K562 (cell line): ENCODE data around the gene DENR.
"Not testable (repeated sequence)": the region's sequence is repeated elsewhere in the genome, so short reads cannot be mapped to it uniquely, and the experiment has no call there.

Experiments used
- ADNP ChIP-seq: fragments of 200-800 bp; sonication (Bioruptor generic); IDR thresholded peaks from 2 replicates; pipeline ENCODE4 v1.6.1; 2016; ENCODE audit warnings: missing genetic modification characterization, missing compliant biosample characterization
- CTBP1 ChIP-seq: fragments of 450-650 bp; IDR thresholded peaks from 2 replicates; pipeline ENCODE4 v1.6.1; 2016; ENCODE audit warnings: borderline replicate concordance
- ELF4 ChIP-seq: fragments of 450-650 bp; formaldehyde crosslinking; IDR thresholded peaks from 2 replicates; pipeline ENCODE4 v1.4.0; 2022; ENCODE audit warnings: missing genetic modification characterization
- EZH2 ChIP-seq: IDR thresholded peaks from 2 replicates; pipeline ENCODE4 v1.6.1; 2012; ENCODE audit warnings: low read depth, mild to moderate bottlenecking, inconsistent platforms, low read length, borderline replicate concordance
- NFATC3 ChIP-seq: fragments of 450-650 bp; IDR thresholded peaks from 2 replicates; pipeline ENCODE4 v1.6.1; 2017; ENCODE audit warnings: mild to moderate bottlenecking
- NFIC ChIP-seq: fragments of 450-650 bp; IDR thresholded peaks from 2 replicates; pipeline ENCODE4 v1.6.1; 2017; ENCODE audit warnings: mild to moderate bottlenecking, inconsistent platforms
- POLR2A ChIP-seq: fragments of 450-650 bp; conservative IDR thresholded peaks from 2 replicates; pipeline ENCODE4 v1.6.1; 2016
- SMARCB1 ChIP-seq: IDR thresholded peaks from 2 replicates; pipeline ENCODE4 v1.6.1; 2011; ENCODE audit warnings: improper control_type of control experiment, low read depth; ENCODE audit not compliant: insufficient read length
- ZNF12 ChIP-seq: sonication (generic); formaldehyde crosslinking; IDR thresholded peaks from 2 replicates; pipeline ENCODE4 v1.4.0; 2020; ENCODE audit warnings: mild to moderate bottlenecking, missing genetic modification reagents
- TF ChIP-seq, protein P1 (sequence below), 3 experiments: IDR thresholded peaks in 2 of 3; conservative IDR thresholded peaks in 1 of 3; 2 replicates each; pipeline ENCODE4 v1.5.1; 2011 to 2012; ENCODE audit warnings: low read length in 3 of 3, mild to moderate bottlenecking in 3 of 3, control low read depth in 2 of 3, improper control_type of control experiment in 1 of 3, inconsistent platforms in 1 of 3, low read depth in 1 of 3, mixed read lengths in 1 of 3, moderate library complexity in 1 of 3; ENCODE audit not compliant: insufficient read depth in 2 of 3
- TF ChIP-seq, protein P2 (sequence below): sonication (generic); formaldehyde crosslinking; IDR thresholded peaks from 2 replicates; pipeline ENCODE4 v1.8.0; 2022; ENCODE audit warnings: missing genetic modification reagents, mild to moderate bottlenecking, moderate library complexity, borderline replicate concordance
- TF ChIP-seq, protein P3 (sequence below), 2 experiments: fragments of 450-650 bp in 1 of 2; IDR thresholded peaks; 2 replicates each; pipeline ENCODE4 v1.6.1; 2011 to 2017; ENCODE audit warnings: low read depth in 2 of 2, antibody characterized with exemption in 1 of 2, borderline replicate concordance in 1 of 2, low read length in 1 of 2, mild to moderate bottlenecking in 1 of 2, mixed read lengths in 1 of 2; ENCODE audit not compliant: control insufficient read depth in 1 of 2

DNA sequence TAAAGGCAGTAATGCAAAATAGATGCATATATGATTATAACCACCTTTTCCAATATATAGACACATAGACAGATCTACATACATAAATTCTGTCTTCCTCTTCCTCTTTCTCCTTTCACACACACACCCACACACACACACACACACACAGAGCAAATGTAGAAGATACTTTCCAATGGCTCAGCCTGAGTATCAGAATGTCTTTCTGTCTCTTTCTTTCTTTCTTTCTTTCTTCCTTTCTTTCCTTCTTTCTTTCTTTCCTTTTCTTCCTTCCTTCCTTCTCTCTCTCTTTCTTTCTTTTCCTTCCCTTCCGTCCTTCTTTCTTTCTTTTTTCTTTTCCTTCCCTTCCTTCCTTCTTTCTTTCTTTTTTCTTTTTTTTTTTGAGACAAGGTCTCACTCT, 41.4 kb upstream of the DENR start:
- TF ChIP-seq, protein P1, sequence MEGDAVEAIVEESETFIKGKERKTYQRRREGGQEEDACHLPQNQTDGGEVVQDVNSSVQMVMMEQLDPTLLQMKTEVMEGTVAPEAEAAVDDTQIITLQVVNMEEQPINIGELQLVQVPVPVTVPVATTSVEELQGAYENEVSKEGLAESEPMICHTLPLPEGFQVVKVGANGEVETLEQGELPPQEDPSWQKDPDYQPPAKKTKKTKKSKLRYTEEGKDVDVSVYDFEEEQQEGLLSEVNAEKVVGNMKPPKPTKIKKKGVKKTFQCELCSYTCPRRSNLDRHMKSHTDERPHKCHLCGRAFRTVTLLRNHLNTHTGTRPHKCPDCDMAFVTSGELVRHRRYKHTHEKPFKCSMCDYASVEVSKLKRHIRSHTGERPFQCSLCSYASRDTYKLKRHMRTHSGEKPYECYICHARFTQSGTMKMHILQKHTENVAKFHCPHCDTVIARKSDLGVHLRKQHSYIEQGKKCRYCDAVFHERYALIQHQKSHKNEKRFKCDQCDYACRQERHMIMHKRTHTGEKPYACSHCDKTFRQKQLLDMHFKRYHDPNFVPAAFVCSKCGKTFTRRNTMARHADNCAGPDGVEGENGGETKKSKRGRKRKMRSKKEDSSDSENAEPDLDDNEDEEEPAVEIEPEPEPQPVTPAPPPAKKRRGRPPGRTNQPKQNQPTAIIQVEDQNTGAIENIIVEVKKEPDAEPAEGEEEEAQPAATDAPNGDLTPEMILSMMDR (IDR thresholded peaks at IDR 0.05 in 2 of 3, conservative IDR thresholded peaks at IDR 0.05 in 1 of 3; ENCODE audit: insufficient read depth in 2 of 3, low read depth in 1 of 3, low read length in 3 of 3): not testable (repeated sequence)
- not testable (repeated sequence) for TF ChIP-seq POLR2A; EZH2; SMARCB1; ADNP (tag); NFATC3; ELF4 (CRISPR knock-in tag); ZNF12 (CRISPR knock-in tag); CTBP1; NFIC
- TF ChIP-seq, protein P2, sequence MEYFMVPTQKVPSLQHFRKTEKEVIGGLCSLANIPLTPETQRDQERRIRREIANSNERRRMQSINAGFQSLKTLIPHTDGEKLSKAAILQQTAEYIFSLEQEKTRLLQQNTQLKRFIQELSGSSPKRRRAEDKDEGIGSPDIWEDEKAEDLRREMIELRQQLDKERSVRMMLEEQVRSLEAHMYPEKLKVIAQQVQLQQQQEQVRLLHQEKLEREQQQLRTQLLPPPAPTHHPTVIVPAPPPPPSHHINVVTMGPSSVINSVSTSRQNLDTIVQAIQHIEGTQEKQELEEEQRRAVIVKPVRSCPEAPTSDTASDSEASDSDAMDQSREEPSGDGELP (CRISPR knock-in tag): not testable (repeated sequence)
- TF ChIP-seq, protein P3, sequence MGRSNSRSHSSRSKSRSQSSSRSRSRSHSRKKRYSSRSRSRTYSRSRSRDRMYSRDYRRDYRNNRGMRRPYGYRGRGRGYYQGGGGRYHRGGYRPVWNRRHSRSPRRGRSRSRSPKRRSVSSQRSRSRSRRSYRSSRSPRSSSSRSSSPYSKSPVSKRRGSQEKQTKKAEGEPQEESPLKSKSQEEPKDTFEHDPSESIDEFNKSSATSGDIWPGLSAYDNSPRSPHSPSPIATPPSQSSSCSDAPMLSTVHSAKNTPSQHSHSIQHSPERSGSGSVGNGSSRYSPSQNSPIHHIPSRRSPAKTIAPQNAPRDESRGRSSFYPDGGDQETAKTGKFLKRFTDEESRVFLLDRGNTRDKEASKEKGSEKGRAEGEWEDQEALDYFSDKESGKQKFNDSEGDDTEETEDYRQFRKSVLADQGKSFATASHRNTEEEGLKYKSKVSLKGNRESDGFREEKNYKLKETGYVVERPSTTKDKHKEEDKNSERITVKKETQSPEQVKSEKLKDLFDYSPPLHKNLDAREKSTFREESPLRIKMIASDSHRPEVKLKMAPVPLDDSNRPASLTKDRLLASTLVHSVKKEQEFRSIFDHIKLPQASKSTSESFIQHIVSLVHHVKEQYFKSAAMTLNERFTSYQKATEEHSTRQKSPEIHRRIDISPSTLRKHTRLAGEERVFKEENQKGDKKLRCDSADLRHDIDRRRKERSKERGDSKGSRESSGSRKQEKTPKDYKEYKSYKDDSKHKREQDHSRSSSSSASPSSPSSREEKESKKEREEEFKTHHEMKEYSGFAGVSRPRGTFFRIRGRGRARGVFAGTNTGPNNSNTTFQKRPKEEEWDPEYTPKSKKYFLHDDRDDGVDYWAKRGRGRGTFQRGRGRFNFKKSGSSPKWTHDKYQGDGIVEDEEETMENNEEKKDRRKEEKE (IDR thresholded peaks at IDR 0.05; ENCODE audit: borderline replicate concordance in 1 of 2, control insufficient read depth in 1 of 2, low read depth in 2 of 2, low read length in 1 of 2): not testable (repeated sequence)
